Measurements from ENCODE around the gene SERPINE2. TPM values are rescaled to one million over a fixed set of nuclear protein-coding genes. Genes with fewer than 3 reads are reported as not detected.
A peak's percentile ranks its signal among the peaks of the same experiment; 100 is the strongest.

SERPINE2 gene
- total RNA-seq, 1 donor: 242 TPM

DNA sequence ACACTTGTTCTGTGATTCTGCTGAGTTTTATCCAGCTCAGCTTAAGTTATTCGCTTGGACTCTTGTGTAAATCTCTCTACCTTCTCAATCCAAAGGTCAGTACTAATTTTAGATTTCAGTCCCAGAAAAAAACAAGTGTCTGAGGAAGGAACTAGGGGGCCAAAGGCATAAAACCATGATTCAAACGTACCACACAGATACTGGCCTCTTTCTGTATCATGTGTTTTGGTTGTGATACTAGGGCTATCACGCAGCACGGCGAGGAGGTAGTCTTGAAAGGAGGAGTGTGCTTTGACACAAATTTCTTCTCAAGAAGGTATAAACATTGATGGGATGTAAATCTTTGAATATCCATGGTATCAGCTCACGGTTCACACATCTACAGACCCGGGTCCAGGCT lies 8.3 kb downstream of the SERPINE2 start:
- DNase-seq (ENCODE audit: low read depth): no peak
- no peak overlapping the region for H3K4me3 ChIP-seq (ENCODE audit: low read depth, low read length)
- TF ChIP-seq, protein P1, sequence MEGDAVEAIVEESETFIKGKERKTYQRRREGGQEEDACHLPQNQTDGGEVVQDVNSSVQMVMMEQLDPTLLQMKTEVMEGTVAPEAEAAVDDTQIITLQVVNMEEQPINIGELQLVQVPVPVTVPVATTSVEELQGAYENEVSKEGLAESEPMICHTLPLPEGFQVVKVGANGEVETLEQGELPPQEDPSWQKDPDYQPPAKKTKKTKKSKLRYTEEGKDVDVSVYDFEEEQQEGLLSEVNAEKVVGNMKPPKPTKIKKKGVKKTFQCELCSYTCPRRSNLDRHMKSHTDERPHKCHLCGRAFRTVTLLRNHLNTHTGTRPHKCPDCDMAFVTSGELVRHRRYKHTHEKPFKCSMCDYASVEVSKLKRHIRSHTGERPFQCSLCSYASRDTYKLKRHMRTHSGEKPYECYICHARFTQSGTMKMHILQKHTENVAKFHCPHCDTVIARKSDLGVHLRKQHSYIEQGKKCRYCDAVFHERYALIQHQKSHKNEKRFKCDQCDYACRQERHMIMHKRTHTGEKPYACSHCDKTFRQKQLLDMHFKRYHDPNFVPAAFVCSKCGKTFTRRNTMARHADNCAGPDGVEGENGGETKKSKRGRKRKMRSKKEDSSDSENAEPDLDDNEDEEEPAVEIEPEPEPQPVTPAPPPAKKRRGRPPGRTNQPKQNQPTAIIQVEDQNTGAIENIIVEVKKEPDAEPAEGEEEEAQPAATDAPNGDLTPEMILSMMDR (IDR thresholded peaks at IDR 0.05; ENCODE audit: insufficient read depth, low read depth, low read length): no peak

DNA sequence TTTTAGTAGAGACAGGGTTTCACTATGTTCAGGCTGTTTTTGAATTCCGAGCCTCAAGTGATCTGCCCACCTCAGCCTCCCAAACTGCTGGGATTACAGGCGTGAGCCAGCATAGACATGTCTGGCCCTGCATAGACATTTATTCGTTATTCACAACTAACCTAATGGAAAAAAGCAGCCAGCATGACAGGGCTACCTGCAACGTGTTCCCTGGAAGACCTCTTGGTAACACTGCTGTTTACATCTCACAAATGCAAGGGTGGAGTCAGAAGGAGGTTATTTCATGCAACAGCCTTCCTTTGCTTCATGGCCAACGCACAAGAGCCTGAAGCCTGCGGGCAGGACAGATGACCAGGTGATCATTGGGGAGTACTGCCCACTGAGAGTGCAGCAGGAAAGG lies 9.2 kb downstream of the SERPINE2 start:
- TF ChIP-seq, protein P1 (IDR thresholded peaks at IDR 0.05; ENCODE audit: insufficient read depth, low read depth, low read length): no peak
- no peak for DNase-seq (ENCODE audit: low read depth)
- no peak overlapping the region for H3K4me3 ChIP-seq (ENCODE audit: low read depth, low read length)

DNA sequence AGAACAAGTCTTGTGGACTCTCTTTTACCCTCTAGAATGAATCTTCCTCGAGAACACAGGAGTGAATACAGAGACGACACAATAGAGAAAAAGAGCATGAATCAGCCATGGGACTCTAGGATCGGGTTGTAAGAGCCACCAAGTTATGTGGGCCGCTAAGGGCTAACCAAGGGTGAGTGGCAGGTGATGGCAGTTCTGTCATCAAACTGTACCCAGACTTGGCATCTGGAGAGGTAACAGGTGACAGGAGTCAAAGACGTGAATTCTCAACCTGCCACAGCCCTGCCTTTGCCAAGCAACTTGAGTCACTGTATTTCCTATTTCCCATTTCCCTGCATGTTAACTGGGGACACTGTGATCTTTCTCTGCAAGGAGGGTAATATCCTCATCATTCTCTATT lies 11.2 kb downstream of the SERPINE2 start:
- no peak overlapping the region for H3K4me3 ChIP-seq (ENCODE audit: low read depth, low read length)
- TF ChIP-seq, protein P1 (IDR thresholded peaks at IDR 0.05; ENCODE audit: insufficient read depth, low read depth, low read length): no peak
- DNase-seq (ENCODE audit: low read depth): no peak

DNA sequence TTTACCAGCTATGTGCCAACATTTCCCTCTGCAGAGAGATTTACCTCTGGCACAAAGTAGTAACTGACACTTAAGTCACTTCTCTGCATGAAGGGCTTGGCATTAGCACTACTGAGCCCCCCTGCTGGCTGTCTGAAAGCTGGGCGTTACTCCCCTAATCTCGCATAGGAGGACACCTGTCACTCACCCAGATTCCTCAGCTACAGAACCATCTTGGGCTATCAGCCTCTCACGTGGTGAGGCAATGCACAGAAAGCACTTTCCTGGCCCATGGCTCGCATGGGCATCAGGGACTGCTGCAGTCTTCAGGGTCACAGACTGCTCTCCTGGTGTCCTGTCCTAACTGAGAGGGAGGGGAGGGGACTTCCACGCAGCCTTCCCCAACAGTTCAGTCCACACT lies 12.0 kb downstream of the SERPINE2 start:
- no peak overlapping the region for H3K4me3 ChIP-seq (ENCODE audit: low read depth, low read length)
- TF ChIP-seq, protein P1 (IDR thresholded peaks at IDR 0.05; ENCODE audit: insufficient read depth, low read depth, low read length): no peak
- DNase-seq (ENCODE audit: low read depth): no peak

DNA sequence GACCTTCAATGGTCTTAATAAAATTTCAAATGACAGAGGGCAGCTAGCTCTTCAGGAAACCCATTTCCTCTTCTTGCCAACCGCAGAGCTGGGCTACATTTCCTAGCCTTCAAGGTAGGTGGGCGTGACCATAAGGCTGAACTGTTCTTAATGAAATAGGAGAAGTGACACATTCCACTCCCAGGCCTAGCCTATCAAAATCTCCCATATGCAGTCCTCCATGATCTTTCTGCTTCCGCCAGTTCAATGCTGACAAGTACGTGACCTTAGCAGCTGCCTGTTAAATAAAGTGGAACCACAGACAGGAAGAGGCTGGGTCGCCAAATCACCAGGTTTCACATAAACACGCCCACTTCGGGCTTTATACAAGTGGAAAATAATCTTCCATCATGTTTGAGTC lies 13.2 kb downstream of the SERPINE2 start:
- DNase-seq (ENCODE audit: low read depth): peak; percentile 18
- TF ChIP-seq, protein P1 (IDR thresholded peaks at IDR 0.05; ENCODE audit: insufficient read depth, low read depth, low read length): no peak
- H3K4me3 ChIP-seq (ENCODE audit: low read depth, low read length): no peak overlapping the region

DNA sequence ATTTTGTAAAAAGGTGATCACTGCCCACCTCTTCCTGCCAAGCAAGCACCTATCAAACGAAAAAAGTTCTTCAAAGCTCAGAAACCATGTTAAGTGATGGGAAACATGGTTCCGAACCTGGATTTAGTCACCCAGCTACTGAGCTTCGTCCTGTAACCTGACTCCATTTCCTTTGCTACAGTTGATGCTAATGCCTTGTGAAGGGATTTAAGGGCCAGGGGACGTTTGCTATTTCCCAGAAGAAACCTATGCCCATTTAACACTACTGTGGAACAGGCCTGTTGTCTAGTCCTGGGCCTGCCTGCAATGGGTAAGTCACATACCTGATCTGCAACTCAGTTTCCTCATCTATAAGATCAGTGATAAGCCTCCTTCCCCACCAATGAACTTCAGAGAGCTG lies 14.8 kb downstream of the SERPINE2 start:
- no peak overlapping the region for H3K4me3 ChIP-seq (ENCODE audit: low read depth, low read length)
- DNase-seq (ENCODE audit: low read depth): no peak
- TF ChIP-seq, protein P1 (IDR thresholded peaks at IDR 0.05; ENCODE audit: insufficient read depth, low read depth, low read length): no peak

DNA sequence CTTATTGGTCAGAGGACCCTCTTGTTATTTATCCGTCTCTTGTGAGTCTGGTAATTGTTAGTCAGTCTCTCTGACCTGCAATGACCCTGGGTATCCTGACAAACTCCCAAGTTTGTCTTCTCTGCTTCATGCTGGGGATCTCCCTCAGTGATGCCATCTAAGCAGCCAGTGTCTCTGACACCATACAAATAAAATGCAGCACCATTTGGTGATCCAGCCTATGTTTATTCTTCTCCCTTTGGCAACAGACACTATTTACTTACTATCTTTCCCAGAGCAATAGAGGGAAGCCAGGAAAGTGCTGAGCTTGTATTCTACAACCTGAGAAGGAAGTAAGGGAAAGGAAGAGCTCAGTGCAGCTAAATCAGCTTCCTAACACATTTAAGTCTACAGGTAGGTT lies 15.9 kb downstream of the SERPINE2 start:
- no peak overlapping the region for H3K4me3 ChIP-seq (ENCODE audit: low read depth, low read length)
- peak; percentile 43 for DNase-seq (ENCODE audit: low read depth)
- TF ChIP-seq, protein P1 (IDR thresholded peaks at IDR 0.05; ENCODE audit: insufficient read depth, low read depth, low read length): no peak

All from fibroblast of villous mesenchyme (primary cell).